DLD1 (cell line): Measurements from ENCODE around the gene EPHA3.

Source experiments
- in situ Hi-C: cut with HindIII; loops from 2 replicates; pipeline ENCODE4 v1.10.0; 2017; ENCODE audit warnings: low sequenced_read_pairs

EPHA3 gene

GRCh38 chr3:89223188-89223587, 115.8 kb downstream of the EPHA3 start:
- in situ Hi-C loops: no loop called here

GRCh38 chr3:89227218-89227617, 119.8 kb downstream of the EPHA3 start:
- in situ Hi-C loops: no loop called here

GRCh38 chr3:89227634-89228033, 120.2 kb downstream of the EPHA3 start:
- in situ Hi-C loops: no loop called here

- in situ Hi-C loops: no loop called here
Measured at GRCh38 chr3:89232155-89232554, 124.7 kb downstream of the EPHA3 start.

GRCh38 chr3:89234620-89235019, 127.2 kb downstream of the EPHA3 start:
- in situ Hi-C loops: no loop called here

- in situ Hi-C loops: no loop called here
Measured at GRCh38 chr3:89238846-89239245, 131.4 kb downstream of the EPHA3 start.

- in situ Hi-C loops: no loop called here
Measured at GRCh38 chr3:89239774-89240173, 132.4 kb downstream of the EPHA3 start.

GRCh38 chr3:89245612-89246011, 138.2 kb downstream of the EPHA3 start:
- in situ Hi-C loops: no loop called here

GRCh38 chr3:89246326-89246725, 138.9 kb downstream of the EPHA3 start:
- in situ Hi-C loops: no loop called here

GRCh38 chr3:89250742-89251141, 143.3 kb downstream of the EPHA3 start:
- in situ Hi-C loops: no loop called here

GRCh38 chr3:89252016-89252415, 144.6 kb downstream of the EPHA3 start:
- in situ Hi-C loops: no loop called here

GRCh38 chr3:89252860-89253259, 145.4 kb downstream of the EPHA3 start:
- in situ Hi-C loops: no loop called here

- in situ Hi-C loops: no loop called here
Measured at GRCh38 chr3:89256395-89256794, 149.0 kb downstream of the EPHA3 start.

- in situ Hi-C loops: no loop called here
Measured at GRCh38 chr3:89256882-89257281, 149.5 kb downstream of the EPHA3 start.

- in situ Hi-C loops: no loop called here
Measured at GRCh38 chr3:89260721-89261120, 153.3 kb downstream of the EPHA3 start.

GRCh38 chr3:89261673-89262072, 154.3 kb downstream of the EPHA3 start:
- in situ Hi-C loops: no loop called here

- in situ Hi-C loops: no loop called here
Measured at GRCh38 chr3:89262309-89262929, 155.0 kb downstream of the EPHA3 start.

- in situ Hi-C loops: no loop called here
Measured at GRCh38 chr3:89264037-89264560, 156.7 kb downstream of the EPHA3 start.

GRCh38 chr3:89266074-89266473, 158.7 kb downstream of the EPHA3 start:
- in situ Hi-C loops: no loop called here

- in situ Hi-C loops: no loop called here
Measured at GRCh38 chr3:89268059-89268458, 160.6 kb downstream of the EPHA3 start.

GRCh38 chr3:89270201-89270600, 162.8 kb downstream of the EPHA3 start:
- in situ Hi-C loops: no loop called here

- in situ Hi-C loops: no loop called here
Measured at GRCh38 chr3:89275001-89275400, 167.6 kb downstream of the EPHA3 start.

- in situ Hi-C loops: no loop called here
Measured at GRCh38 chr3:89276116-89276515, 168.7 kb downstream of the EPHA3 start.
